Measurements from ENCODE around the gene CRELD1.

Gene CRELD1

GRCh38 chr3:9906480-9906879, 27.2 kb upstream of the CRELD1 start:
- DNase-seq (ENCODE audit: low read depth): no peak

GRCh38 chr3:9908286-9908685, 25.3 kb upstream of the CRELD1 start:
- DNase-seq (ENCODE audit: low read depth): no peak

- no peak for DNase-seq (ENCODE audit: low read depth)
These were observed 24.2 kb upstream of the CRELD1 start for GRCh38 chr3:9909221-9910013.

- DNase-seq (ENCODE audit: low read depth): no peak
These were observed 21.8 kb upstream of the CRELD1 start for GRCh38 chr3:9911863-9912262.

- no peak for DNase-seq (ENCODE audit: low read depth)
These were observed 21.2 kb upstream of the CRELD1 start for GRCh38 chr3:9912294-9912935.

GRCh38 chr3:9913601-9914000, 20.0 kb upstream of the CRELD1 start:
- no peak for DNase-seq (ENCODE audit: low read depth)

GRCh38 chr3:9914011-9914410, 19.6 kb upstream of the CRELD1 start:
- no peak for DNase-seq (ENCODE audit: low read depth)

- DNase-seq (ENCODE audit: low read depth): no peak
These were observed 18.9 kb upstream of the CRELD1 start for GRCh38 chr3:9914559-9915253.

GRCh38 chr3:9915254-9916141, 18.1 kb upstream of the CRELD1 start:
- no peak for DNase-seq (ENCODE audit: low read depth)

- DNase-seq (ENCODE audit: low read depth): no peak
These were observed 17.3 kb upstream of the CRELD1 start for GRCh38 chr3:9916346-9916733.

GRCh38 chr3:9916734-9917680, 16.6 kb upstream of the CRELD1 start, which contains the start of gene IL17RC:
TSS of gene IL17RC (plus strand) at chr3:9917098. CDS start at chr3:9917316, 218 bp downstream.
- DNase-seq (ENCODE audit: low read depth): no peak

- DNase-seq (ENCODE audit: low read depth): no peak
These were observed 15.8 kb upstream of the CRELD1 start for GRCh38 chr3:9917820-9918219.

GRCh38 chr3:9918261-9919038, 15.2 kb upstream of the CRELD1 start:
- no peak for DNase-seq (ENCODE audit: low read depth)

- DNase-seq (ENCODE audit: low read depth): no peak
These were observed 5.5 kb upstream of the CRELD1 start for GRCh38 chr3:9928158-9928557.

- no peak for DNase-seq (ENCODE audit: low read depth)
These were observed 2.7 kb upstream of the CRELD1 start for GRCh38 chr3:9930804-9931418.

- no peak for DNase-seq (ENCODE audit: low read depth)
These were observed 1.1 kb upstream of the CRELD1 start for GRCh38 chr3:9932535-9932842.

- DNase-seq (ENCODE audit: low read depth): peak; percentile 82
These were observed 632 bp upstream of the CRELD1 start for GRCh38 chr3:9932843-9933560.

GRCh38 chr3:9934235-9934621, 594 bp downstream of the CRELD1 start:
- no peak for DNase-seq (ENCODE audit: low read depth)

- no peak for DNase-seq (ENCODE audit: low read depth)
These were observed 1.4 kb downstream of the CRELD1 start for GRCh38 chr3:9934993-9935392.

Measured in activated T-helper 1 cell treated with Interleukin-2 at 50 U/mL for 16 hours (primary cell).